Upper lobe of left lung (tissue), 4 donors: ENCODE data around the gene ZNF367.

ENCODE experiments used
- CTCF ChIP-seq, 6 experiments: fragments of 450-650 bp in 4 of 6; fragments of 200-600 bp in 2 of 6; sonication (generic) in 2 of 6; IDR thresholded peaks; one replicate each; pipeline ENCODE4 v1.5.1; 2016 to 2019; ENCODE audit warnings: antibody characterized with exemption in 6 of 6
- EP300 ChIP-seq, 4 donors: sonication (generic); formaldehyde crosslinking; IDR thresholded peaks; one replicate each; pipeline ENCODE4 v1.5.1; 2017; ENCODE audit warnings: antibody characterized with exemption in 4 of 4, control low read depth in 2 of 4
- POLR2A ChIP-seq, 4 donors: fragments of 450-650 bp; IDR thresholded peaks; one replicate each; pipeline ENCODE4 v1.5.1; 2016 to 2017; ENCODE audit warnings: antibody characterized with exemption in 4 of 4, mild to moderate bottlenecking in 2 of 4
- POLR2AphosphoS5 ChIP-seq, 2 donors: sonication (generic); formaldehyde crosslinking; IDR thresholded peaks; one replicate each; pipeline ENCODE4 v1.5.1; 2017; ENCODE audit warnings: antibody characterized with exemption in 2 of 2

GRCh38 chr9:96435345-96435744, 17.2 kb upstream of the ZNF367 start:
- TF ChIP-seq CTCF (IDR thresholded peaks at IDR 0.05), result no peak
- TF ChIP-seq EP300 (IDR thresholded peaks at IDR 0.05), result no peak
- TF ChIP-seq POLR2A (IDR thresholded peaks at IDR 0.05), result no peak
- no peak for TF ChIP-seq POLR2AphosphoS5 (IDR thresholded peaks at IDR 0.05)
